H1 (cell line): Measurements from ENCODE around the gene ITPK1. TPM values are rescaled to one million over a fixed set of nuclear protein-coding genes. Genes with fewer than 3 reads are reported as not detected.

Source experiments
- CTCF ChIA-PET: fragments of 300-600 bp; sonication (Branson Sonifier 250); formaldehyde crosslinking; loops from one replicate; lab custom pipeline; 2021; ENCODE audit not compliant: partially characterized antibody; lab: Charles Lee
- POLR2A ChIA-PET: fragments of 300-600 bp; sonication (Branson Sonifier 250); formaldehyde crosslinking; loops from one replicate; lab custom pipeline; 2021; ENCODE audit warnings: inconsistent platforms; ENCODE audit not compliant: partially characterized antibody; lab: Charles Lee
- DNase-seq, 2 experiments: peaks; one replicate each; pipeline versions ENCODE4 v3.0.0 to v3.0.0-alpha.2; 2010 to 2022; ENCODE audit warnings: low spot score in 2 of 2, low read depth in 1 of 2, mixed read lengths in 1 of 2
- FAIRE-seq: peaks from 2 replicates; lab custom pipeline; 2011; peaks lifted over from hg19 to GRCh38; lab: Jason Lieb, UNC
- H2AFZ ChIP-seq: 2 replicates; pipeline ENCODE4 v1.8.1; 2012; ENCODE audit warnings: low read length, inconsistent platforms
- H2AK5ac ChIP-seq: 2 replicates; pipeline ENCODE4 v1.6.1; 2013; ENCODE audit warnings: low read depth, low read length
- H2BK120ac ChIP-seq: replicated peaks from 2 replicates; pipeline ENCODE3; 2013; ENCODE audit warnings: low read depth, low read length, inconsistent platforms
- H2BK12ac ChIP-seq: 2 replicates; pipeline ENCODE4 v1.6.1; 2013; ENCODE audit warnings: low read depth, low read length
- H2BK15ac ChIP-seq: 2 replicates; pipeline ENCODE4 v1.6.1; 2013; ENCODE audit warnings: low read length
- H2BK20ac ChIP-seq: 2 replicates; pipeline ENCODE4 v1.6.1; 2013; ENCODE audit warnings: low read length
- H2BK5ac ChIP-seq: 2 replicates; pipeline ENCODE4 v1.6.1; 2013; ENCODE audit warnings: low read depth, low read length
- H3K14ac ChIP-seq: 2 replicates; pipeline ENCODE4 v1.6.1; 2013; ENCODE audit warnings: inconsistent platforms; ENCODE audit not compliant: insufficient read length
- H3K18ac ChIP-seq: 2 replicates; pipeline ENCODE4 v1.6.1; 2013; ENCODE audit warnings: low read length; ENCODE audit errors: extremely low read depth
- H3K23ac ChIP-seq: 2 replicates; pipeline ENCODE4 v1.6.1; 2013; ENCODE audit warnings: inconsistent platforms; ENCODE audit not compliant: insufficient read length
- H3K23me2 ChIP-seq: 2 replicates; pipeline ENCODE4 v1.6.1; 2013; ENCODE audit warnings: low read depth, low read length
- H3K27ac ChIP-seq: 2 replicates; pipeline ENCODE4 v1.6.1; 2011; ENCODE audit warnings: low read depth, low read length, inconsistent platforms
- H3K27me3 ChIP-seq, 4 experiments: replicated peaks in 1 of 4; 1 replicate in 1 of 4; 2 replicates in 3 of 4; pipeline versions ENCODE4 v1.6.1 to v1.8.1; 2011 to 2013; ENCODE audit warnings: low read length in 3 of 4, mild to moderate bottlenecking in 3 of 4, inconsistent platforms in 2 of 4, mixed read lengths in 2 of 4, moderate library complexity in 1 of 4; ENCODE audit not compliant: control insufficient read depth in 3 of 4, insufficient read depth in 3 of 4; ENCODE audit errors: extremely low read depth in 1 of 4
- H3K36me3 ChIP-seq, 4 experiments: 2 replicates each; pipeline versions ENCODE4 v1.6.1 to v1.8.1; 2011 to 2013; ENCODE audit warnings: mild to moderate bottlenecking in 4 of 4, low read length in 3 of 4, moderate library complexity in 2 of 4, control low read depth in 1 of 4, inconsistent platforms in 1 of 4; ENCODE audit not compliant: insufficient read depth in 4 of 4, control insufficient read depth in 2 of 4
- H3K4ac ChIP-seq: replicated peaks from 2 replicates; pipeline ENCODE3; 2013; ENCODE audit warnings: low read length, low read depth, mixed read lengths, inconsistent platforms; ENCODE audit not compliant: insufficient read length
- H3K4me1 ChIP-seq, 4 experiments: replicated peaks in 1 of 4; 1 replicate in 1 of 4; 2 replicates in 3 of 4; pipeline versions ENCODE4 v1.6.1 to v1.8.1; 2011 to 2013; ENCODE audit warnings: low read length in 3 of 4, inconsistent platforms in 2 of 4, mixed read lengths in 1 of 4; ENCODE audit not compliant: insufficient read depth in 4 of 4, control insufficient read depth in 3 of 4
- H3K4me2 ChIP-seq, 2 experiments: 2 replicates each; pipeline versions ENCODE4 v1.6.1 to v1.8.1; 2011 to 2013; ENCODE audit warnings: low read depth in 2 of 2, low read length in 2 of 2, control low read depth in 1 of 2, inconsistent platforms in 1 of 2, mild to moderate bottlenecking in 1 of 2; ENCODE audit not compliant: insufficient read depth in 1 of 2
- H3K4me3 ChIP-seq, 4 experiments: fragments of 200-600, 300-600 bp in 1 of 4; sonication (generic), shearing (Covaris generic), sonication (Bioruptor Twin) in 1 of 4; 2 replicates each; pipeline versions ENCODE4 v1.5.1 to v1.8.1; 2011 to 2016; ENCODE audit warnings: low read length in 4 of 4, low read depth in 3 of 4, control low read depth in 2 of 4, inconsistent platforms in 2 of 4, mild to moderate bottlenecking in 2 of 4, mixed read lengths in 1 of 4, moderate library complexity in 1 of 4; ENCODE audit not compliant: insufficient read depth in 2 of 4; ENCODE audit errors: extremely low read depth in 1 of 4
- H3K56ac ChIP-seq: replicated peaks from 2 replicates; pipeline ENCODE3; 2013; ENCODE audit warnings: low read depth, mild to moderate bottlenecking, mixed read lengths, low read length, inconsistent platforms; ENCODE audit not compliant: insufficient read length
- H3K79me1 ChIP-seq: 2 replicates; pipeline ENCODE4 v1.6.1; 2013; ENCODE audit warnings: low read depth, low read length, control low read depth
- H3K79me2 ChIP-seq, 2 experiments: 2 replicates each; pipeline versions ENCODE4 v1.6.1 to v1.8.1; 2012 to 2013; ENCODE audit warnings: low read length in 2 of 2, mild to moderate bottlenecking in 2 of 2, inconsistent platforms in 1 of 2; ENCODE audit not compliant: insufficient read depth in 2 of 2, control insufficient read depth in 1 of 2
- H3K9ac ChIP-seq, 4 experiments: replicated peaks in 1 of 4; 1 replicate in 1 of 4; 2 replicates in 3 of 4; pipeline versions ENCODE4 v1.6.1 to v1.8.1; 2011 to 2013; ENCODE audit warnings: low read depth in 3 of 4, low read length in 3 of 4, control low read depth in 2 of 4, mild to moderate bottlenecking in 2 of 4, moderate library complexity in 2 of 4, inconsistent platforms in 1 of 4; ENCODE audit errors: extremely low read depth in 1 of 4
- H3K9me3 ChIP-seq, 2 experiments: 2 replicates each; pipeline versions ENCODE4 v1.6.1 to v1.8.1; 2012 to 2013; ENCODE audit warnings: mild to moderate bottlenecking in 2 of 2, moderate library complexity in 2 of 2, control low read depth in 1 of 2, inconsistent platforms in 1 of 2, low read depth in 1 of 2, low read length in 1 of 2, mixed read lengths in 1 of 2; ENCODE audit not compliant: insufficient read depth in 2 of 2
- H4K20me1 ChIP-seq, 2 experiments: replicated peaks in 1 of 2; 2 replicates each; pipeline versions ENCODE3 to v1.8.1; 2011 to 2013; ENCODE audit warnings: inconsistent platforms in 2 of 2, low read length in 2 of 2, mild to moderate bottlenecking in 1 of 2; ENCODE audit not compliant: insufficient read depth in 2 of 2, control insufficient read depth in 1 of 2
- H4K5ac ChIP-seq: 2 replicates; pipeline ENCODE4 v1.6.1; 2013; ENCODE audit warnings: low read length, low read depth, mixed read lengths, inconsistent platforms; ENCODE audit not compliant: insufficient read length
- H4K8ac ChIP-seq: 2 replicates; pipeline ENCODE4 v1.8.0; 2013; ENCODE audit warnings: mild to moderate bottlenecking, moderate library complexity, low read length, inconsistent platforms; ENCODE audit not compliant: insufficient read depth; ENCODE audit errors: extremely low read depth
- H4K91ac ChIP-seq: replicated peaks from 2 replicates; pipeline ENCODE3; 2013; ENCODE audit warnings: low read length, mixed read lengths, inconsistent platforms; ENCODE audit not compliant: insufficient read length
- BACH1 ChIP-seq: IDR thresholded peaks from 2 replicates; pipeline ENCODE4 v1.6.1; 2012; ENCODE audit warnings: low read length, improper control_type of control experiment
- JUND ChIP-seq: IDR thresholded peaks from 2 replicates; pipeline ENCODE4 v1.6.1; 2011; ENCODE audit warnings: mild to moderate bottlenecking, improper control_type of control experiment, low read length
- KDM1A ChIP-seq: fragments of 200-600, 300-600 bp; sonication (generic); IDR thresholded peaks from 2 replicates; pipeline ENCODE4 v1.7.1; 2016; ENCODE audit warnings: mild to moderate bottlenecking, low read length, borderline replicate concordance
- NANOG ChIP-seq: IDR thresholded peaks from 2 replicates; pipeline ENCODE4 v1.6.1; 2011; ENCODE audit warnings: low read length, low read depth, mild to moderate bottlenecking, inconsistent platforms; ENCODE audit not compliant: insufficient read depth, poor library complexity, severe bottlenecking
- POLR2A ChIP-seq, 2 experiments: IDR thresholded peaks; 1 replicate in 1 of 2; 2 replicates in 1 of 2; pipeline ENCODE4 v1.6.1; 2011; ENCODE audit warnings: low read depth in 2 of 2, low read length in 2 of 2, mild to moderate bottlenecking in 2 of 2; ENCODE audit errors: control extremely low read depth in 1 of 2
- RXRA ChIP-seq: IDR thresholded peaks from 2 replicates; pipeline ENCODE4 v1.6.1; 2011; ENCODE audit warnings: low read depth, mild to moderate bottlenecking, low read length, moderate library complexity; ENCODE audit not compliant: insufficient read depth
- SAP30 ChIP-seq: fragments of 300-600 bp; sonication (generic); IDR thresholded peaks from 2 replicates; pipeline ENCODE4 v1.7.1; 2012; ENCODE audit warnings: low read length, moderate library complexity, mild to moderate bottlenecking, inconsistent platforms; ENCODE audit not compliant: insufficient read depth, insufficient replicate concordance
- SUZ12 ChIP-seq: fragments of 200-600 bp; sonication (generic); IDR thresholded peaks from 2 replicates; pipeline ENCODE4 v1.6.1; 2012; ENCODE audit warnings: mild to moderate bottlenecking, inconsistent platforms, low read length, moderate library complexity, mixed read lengths
- TCF12 ChIP-seq: IDR thresholded peaks from 2 replicates; pipeline ENCODE4 v1.6.1; 2011; ENCODE audit warnings: low read depth, mild to moderate bottlenecking, low read length
- YY1 ChIP-seq: IDR thresholded peaks from 2 replicates; pipeline ENCODE4 v1.6.1; 2011; ENCODE audit warnings: low read depth, mild to moderate bottlenecking, low read length
- WGBS, 2 experiments: shearing (Covaris generic) in 1 of 2; methylation state at CpG; one replicate each; pipeline versions ENCODE4 v1.1.6 to v1.1.7; 2013 to 2015; ENCODE audit warnings: low lambda C conversion rate in 2 of 2, mixed read lengths in 2 of 2, inconsistent platforms in 1 of 2, low coverage in 1 of 2, missing lambda C conversion rate in 1 of 2; ENCODE audit not compliant: insufficient replicate concordance in 2 of 2, insufficient coverage in 1 of 2, insufficient read length in 1 of 2; ENCODE audit errors: extremely low coverage in 1 of 2, missing lambda C conversion rate in 1 of 2; 5-methylcytosine and 5-hydroxymethylcytosine counted together
- polyA plus RNA-seq, 7 experiments: library from polyadenylated mRNA; depleted of rRNA in 3 of 7; stranded (reverse) in 5 of 7; unstranded in 2 of 7; fragments of >200 nt in 5 of 7; fragments of 200-250 nt in 2 of 7; gene quantifications; 1 replicate in 5 of 7; 2 replicates in 1 of 7; 4 replicates in 1 of 7; pipeline versions ENCODE4 v1.2.1 to v1.2.3, GENCODE V29; 2011 to 2013; ENCODE audit warnings: missing spikeins in 2 of 7, mixed read lengths in 2 of 7
- total RNA-seq: library from RNA; stranded (reverse); fragmentation: NEBNext Ultra II Directional; extraction: Animal tissue kit (Norgen Biotek cat#: 25700); gene quantifications from 2 replicates; pipeline ENCODE4 v1.2.1, GENCODE V29; 2021

Gene ITPK1
- total and polyA plus RNA-seq, 2 of the 8 experiments (the other 6 are each of a cell fraction or from before 2014, with no cell fraction given) = 108 to 143 TPM

DNA sequence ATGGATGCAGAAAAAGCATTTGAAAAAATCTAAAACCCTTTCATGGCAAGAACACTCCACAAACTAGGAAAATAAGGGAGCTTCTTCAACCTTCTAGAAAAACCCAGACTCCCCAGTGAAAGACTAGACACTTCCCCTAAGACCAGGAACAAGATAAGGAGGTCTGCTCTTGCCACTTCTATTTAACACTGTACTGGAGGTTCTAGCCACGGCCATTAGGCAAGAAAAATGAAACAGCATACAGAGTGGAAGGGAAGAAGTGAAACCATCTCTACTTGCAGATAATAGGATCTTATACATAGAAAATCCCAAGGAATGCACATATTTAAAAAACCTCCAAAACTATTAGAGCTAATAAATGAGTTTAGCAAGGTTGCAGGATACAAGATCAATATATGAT is 150.4 kb downstream of the ITPK1 start:
- Histone ChIP-seq H3K27ac (no peak overlapping the region), H3K79me2 (peaks cover 0 to 42% of the 10 kb centered on the region in 2 experiments; a peak in 2 of 4 replicates), H3K4me2 (no peak overlapping the region), H2AFZ (no peak overlapping the region), H3K4ac (no peak overlapping the region), H3K23ac (no peak overlapping the region), H2BK20ac (no peak overlapping the region), H3K4me3 (no peak overlapping the region), H4K91ac (no peak overlapping the region), H3K23me2 (no peaks in the 10 kb centered on the region), H3K18ac (no peak overlapping the region), H3K56ac (no peak overlapping the region), H3K27me3 (no peaks in the 10 kb centered on the region), H3K9ac (no peak overlapping the region), H4K8ac (no peak overlapping the region), H3K4me1 (peaks cover 4 to 8% (median 6%) of the 10 kb centered on the region in 4 experiments; a peak in 6 of 7 replicates), H2BK5ac (no peak overlapping the region), H4K20me1 (peaks cover 5 to 18% of the 10 kb centered on the region in 2 experiments), H2BK15ac (no peak overlapping the region), H3K36me3 (no peaks in the 10 kb centered on the region; a peak in 3 of 8 replicates), H3K9me3 (no peaks in the 10 kb centered on the region; a peak in 1 of 4 replicates), H3K79me1 (peaks cover 2% of the 10 kb centered on the region; the same call in 1 of the 2 replicates), H4K5ac (no peak overlapping the region), H2BK120ac (no peak overlapping the region), H2BK12ac (no peak overlapping the region), H2AK5ac (no peak overlapping the region), H3K14ac (no peak overlapping the region)
- 80% methylated on average over 1 of the region's 1 CpG; no CpG with 5 or more reads in 1 of the 2 experiments for WGBS, 2 experiments
- TF ChIP-seq BACH1 = no peak
- no peak for TF ChIP-seq SUZ12
- TF ChIP-seq POLR2A (IDR thresholded peaks at IDR 0.05; ENCODE audit: control extremely low read depth in 1 of 2, low read depth in 2 of 2, low read length in 2 of 2) = no peak
- TF ChIP-seq KDM1A = no peak
- no peak for TF ChIP-seq RXRA
- no peak for TF ChIP-seq TCF12
- TF ChIP-seq SAP30 = no peak
- TF ChIP-seq NANOG = no peak
- TF ChIP-seq JUND = no peak
- no peak for TF ChIP-seq YY1
- POLR2A ChIA-PET = interaction anchor here (1.1 kb wide), 1 partner anchor 148 kb away, joined by 3 read pairs; no protein-coding TSS in a partner anchor
- FAIRE-seq (no peak), DNase-seq (no peak)
- CTCF ChIA-PET = interaction anchor here (0.9 to 5.5 kb wide), 8 partner anchors 9 to 174 kb away, joined by 3 to 31 read pairs (median 3); no protein-coding TSS in a partner anchor
